Neural crest cell (in vitro differentiated cells): ENCODE results near the gene TMPRSS9. TPM values are rescaled to one million over a fixed set of nuclear protein-coding genes. Genes with fewer than 3 reads are reported as not detected.

ENCODE experiments used
- DNase-seq: peaks from one replicate; pipeline ENCODE4 v3.0.0; 2021; ENCODE audit warnings: low read depth, mixed read lengths, low spot score
- H3K27ac Mint-ChIP-seq: one replicate; pipeline ENCODE4 v1.8.0; 2021; ENCODE audit warnings: mild to moderate bottlenecking, mixed read lengths; ENCODE audit not compliant: unreplicated experiment
- H3K27me3 Mint-ChIP-seq: 2 replicates; pipeline ENCODE4 v1.8.0; 2021; ENCODE audit warnings: low read depth, mild to moderate bottlenecking, mixed read lengths
- H3K36me3 Mint-ChIP-seq: 2 replicates; pipeline ENCODE4 v1.8.0; 2021; ENCODE audit warnings: low read depth, mild to moderate bottlenecking, mixed read lengths
- H3K4me1 Mint-ChIP-seq: 2 replicates; pipeline ENCODE4 v1.8.0; 2021; ENCODE audit warnings: mixed read lengths
- H3K4me3 Mint-ChIP-seq: one replicate; pipeline ENCODE4 v1.8.0; 2021; ENCODE audit warnings: mild to moderate bottlenecking, mixed read lengths
- H3K9me3 Mint-ChIP-seq: 2 replicates; pipeline ENCODE4 v1.8.0; 2021; ENCODE audit warnings: mixed read lengths
- total RNA-seq: library from RNA; stranded (reverse); gene quantifications from 2 replicates; pipeline ENCODE4 v1.2.1, GENCODE V29; 2021
- TF ChIP-seq, protein P1 (sequence below): fragments of 200-600 bp; sonication (generic); conservative IDR thresholded peaks from 2 replicates; pipeline ENCODE4 v1.5.0; 2021; ENCODE audit warnings: antibody characterized with exemption, mild to moderate bottlenecking

The TMPRSS9 gene
- total RNA-seq, 1 donor from 2014 or later = 0.12 TPM

DNA sequence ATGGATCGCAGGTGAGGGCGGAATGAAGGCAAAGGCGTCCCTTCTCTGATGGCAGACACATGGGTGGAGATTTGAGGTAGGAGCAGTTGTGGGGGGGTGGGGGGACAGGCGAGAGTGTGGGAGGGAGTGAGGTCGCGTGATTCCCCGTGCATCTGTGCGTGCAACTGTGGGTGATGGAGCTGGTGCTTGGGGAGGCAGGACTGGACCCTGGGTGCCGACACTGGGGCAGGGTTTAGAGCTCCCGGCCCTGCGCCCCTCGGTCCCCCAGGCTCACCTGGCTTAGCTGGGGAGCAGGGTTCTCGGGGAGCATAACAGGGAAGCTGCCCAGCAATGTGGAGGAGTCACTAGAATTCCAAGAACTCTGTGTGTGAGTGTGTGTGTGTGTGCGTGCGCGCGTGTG, 3.4 kb downstream of the TMPRSS9 start:
- Mint-ChIP-seq H3K9me3 (peaks cover 2% of the 10 kb centered on the region), H3K4me3 (no peak overlapping the region), H3K27ac (no peak overlapping the region), H3K36me3 (no peaks in the 10 kb centered on the region), H3K27me3 (peaks cover 21% of the 10 kb centered on the region), H3K4me1 (peaks cover 16% of the 10 kb centered on the region)
- TF ChIP-seq, protein P1, sequence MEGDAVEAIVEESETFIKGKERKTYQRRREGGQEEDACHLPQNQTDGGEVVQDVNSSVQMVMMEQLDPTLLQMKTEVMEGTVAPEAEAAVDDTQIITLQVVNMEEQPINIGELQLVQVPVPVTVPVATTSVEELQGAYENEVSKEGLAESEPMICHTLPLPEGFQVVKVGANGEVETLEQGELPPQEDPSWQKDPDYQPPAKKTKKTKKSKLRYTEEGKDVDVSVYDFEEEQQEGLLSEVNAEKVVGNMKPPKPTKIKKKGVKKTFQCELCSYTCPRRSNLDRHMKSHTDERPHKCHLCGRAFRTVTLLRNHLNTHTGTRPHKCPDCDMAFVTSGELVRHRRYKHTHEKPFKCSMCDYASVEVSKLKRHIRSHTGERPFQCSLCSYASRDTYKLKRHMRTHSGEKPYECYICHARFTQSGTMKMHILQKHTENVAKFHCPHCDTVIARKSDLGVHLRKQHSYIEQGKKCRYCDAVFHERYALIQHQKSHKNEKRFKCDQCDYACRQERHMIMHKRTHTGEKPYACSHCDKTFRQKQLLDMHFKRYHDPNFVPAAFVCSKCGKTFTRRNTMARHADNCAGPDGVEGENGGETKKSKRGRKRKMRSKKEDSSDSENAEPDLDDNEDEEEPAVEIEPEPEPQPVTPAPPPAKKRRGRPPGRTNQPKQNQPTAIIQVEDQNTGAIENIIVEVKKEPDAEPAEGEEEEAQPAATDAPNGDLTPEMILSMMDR = no peak
- no peak for DNase-seq

DNA sequence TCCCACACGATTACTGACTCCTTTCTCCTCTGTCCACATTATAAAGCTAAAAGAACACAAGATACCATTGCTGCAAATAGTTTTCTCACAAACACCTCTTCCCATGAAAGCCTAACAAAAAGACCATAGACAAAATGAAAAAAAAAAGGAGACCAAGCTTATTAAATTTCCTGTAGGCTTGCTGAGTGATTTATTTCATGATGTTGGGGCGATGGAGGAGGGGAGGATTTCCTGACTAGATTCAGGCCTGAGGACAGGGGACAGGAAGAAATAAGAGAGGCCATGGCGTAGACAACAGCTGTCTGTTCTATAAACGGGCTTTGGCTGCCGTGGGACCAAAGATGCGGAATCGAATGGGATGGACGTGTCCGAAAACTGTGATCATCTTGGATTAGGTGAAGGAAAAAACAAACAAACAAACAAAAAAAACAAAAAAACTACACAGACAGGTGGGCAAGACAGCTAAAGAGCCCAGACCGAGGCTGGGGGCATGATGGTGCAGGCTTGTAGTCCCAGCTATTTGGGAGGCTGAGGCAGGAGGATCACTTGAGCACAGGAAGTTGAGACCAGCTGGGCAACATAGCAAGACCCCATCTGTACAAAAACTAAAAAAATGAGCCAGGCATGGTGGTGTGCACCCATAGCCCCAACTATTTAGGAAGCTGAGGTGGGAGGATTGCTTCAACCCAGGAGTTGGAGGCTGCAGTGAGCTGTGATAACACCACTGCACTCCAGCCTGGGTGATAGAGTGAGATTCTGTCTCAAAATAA, 5.3 kb downstream of the TMPRSS9 start:
- H3K4me1 Mint-ChIP-seq = peaks cover 10% of the 10 kb centered on the region
- no peaks in the 10 kb centered on the region for H3K36me3 Mint-ChIP-seq

DNA sequence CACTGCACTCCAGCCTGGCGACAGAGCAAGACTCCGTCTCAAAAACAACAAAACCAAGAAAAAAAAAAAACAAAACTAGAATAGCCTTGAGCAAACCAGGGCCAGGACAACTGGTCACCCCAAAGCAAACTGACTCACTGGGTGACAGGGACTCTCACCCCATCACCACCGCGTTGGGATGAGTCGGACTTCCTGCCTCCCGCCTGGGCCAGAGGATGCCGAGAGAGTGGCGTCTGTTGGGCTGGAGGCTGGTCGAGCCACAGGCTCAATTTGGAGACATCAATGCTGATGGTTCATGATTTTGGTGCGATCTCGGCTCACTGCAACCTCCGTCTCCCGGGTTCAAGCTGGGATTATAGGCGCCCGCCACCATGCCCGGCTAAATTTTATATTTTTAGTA, 11.6 kb downstream of the TMPRSS9 start:
- no peaks in the 10 kb centered on the region for H3K36me3 Mint-ChIP-seq
- no peak for DNase-seq
- no peak overlapping the region for H3K27ac Mint-ChIP-seq
- TF ChIP-seq, protein P1 = no peak
- peaks cover 4% of the 10 kb centered on the region for H3K9me3 Mint-ChIP-seq
- H3K4me1 Mint-ChIP-seq = peaks cover 27% of the 10 kb centered on the region
- H3K27me3 Mint-ChIP-seq = no peaks in the 10 kb centered on the region
- H3K4me3 Mint-ChIP-seq = no peak overlapping the region

More for the DNA sequence above, 5.3 kb downstream of the TMPRSS9 start:
- TF ChIP-seq, protein P1 = no peak
- Mint-ChIP-seq H3K27me3 (peaks cover 5% of the 10 kb centered on the region), H3K9me3 (peaks cover 2% of the 10 kb centered on the region), H3K27ac (peak overlapping the region; percentile 32), H3K4me3 (no peak overlapping the region)
- no peak for DNase-seq

DNA sequence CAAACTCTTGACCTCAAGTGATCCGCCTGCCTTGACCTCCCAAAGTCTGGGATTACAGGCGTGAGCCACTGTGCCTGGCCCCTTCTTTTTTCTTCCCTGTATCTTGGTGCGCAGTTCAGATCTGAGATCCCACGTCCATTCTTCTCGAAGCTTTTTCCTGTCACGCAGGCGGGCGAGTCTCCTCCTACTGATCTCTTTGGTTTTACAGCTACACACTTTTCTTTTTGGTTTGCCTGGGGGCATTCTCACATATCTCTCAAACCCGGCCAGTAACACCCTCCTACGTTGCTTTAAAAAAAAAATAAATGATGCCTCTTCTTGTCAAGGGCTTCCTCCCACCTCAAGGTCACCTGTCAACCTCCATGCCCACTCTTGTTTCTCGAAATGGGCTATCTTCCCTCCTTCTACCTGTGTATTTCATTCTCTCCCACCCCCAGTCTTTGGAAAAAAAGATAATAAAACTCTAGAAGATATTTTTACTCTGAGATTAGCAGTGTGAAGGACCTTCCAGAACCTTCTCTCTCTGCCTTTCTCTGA, 12.1 kb downstream of the TMPRSS9 start:
- TF ChIP-seq, protein P1 = no peak
- H3K36me3 Mint-ChIP-seq = no peaks in the 10 kb centered on the region
- H3K4me3 Mint-ChIP-seq = no peak overlapping the region
- peaks cover 4% of the 10 kb centered on the region for H3K9me3 Mint-ChIP-seq
- H3K27me3 Mint-ChIP-seq = no peaks in the 10 kb centered on the region
- DNase-seq = no peak
- H3K4me1 Mint-ChIP-seq = peaks cover 32% of the 10 kb centered on the region
- H3K27ac Mint-ChIP-seq = no peak overlapping the region

DNA sequence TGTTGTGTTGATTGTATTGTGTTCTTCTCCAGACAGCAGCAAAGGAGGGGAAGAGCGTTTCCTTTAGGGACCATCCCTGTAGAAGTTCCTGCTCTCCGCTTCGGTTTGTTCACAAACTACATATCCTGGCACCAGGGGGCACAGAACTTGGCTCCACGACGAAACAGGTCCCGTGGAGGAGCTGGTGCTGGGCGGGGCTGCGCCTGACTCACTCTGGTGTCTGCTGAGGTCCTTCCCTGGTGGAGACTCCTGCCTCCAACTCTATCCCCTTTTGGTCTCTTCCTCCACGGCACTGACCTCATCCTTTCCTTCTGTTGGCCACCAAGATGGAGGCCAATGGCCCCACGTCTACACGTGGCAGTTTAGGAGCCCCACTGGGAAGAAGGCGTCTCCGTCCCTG, 14.7 kb downstream of the TMPRSS9 start:
- H3K4me3 Mint-ChIP-seq = no peak overlapping the region
- no peak for DNase-seq
- no peak overlapping the region for H3K27ac Mint-ChIP-seq
- peaks cover 37% of the 10 kb centered on the region for H3K4me1 Mint-ChIP-seq
- peaks cover 7% of the 10 kb centered on the region for H3K9me3 Mint-ChIP-seq
- TF ChIP-seq, protein P1 = no peak
- no peaks in the 10 kb centered on the region for H3K36me3 Mint-ChIP-seq
- no peaks in the 10 kb centered on the region for H3K27me3 Mint-ChIP-seq
